Measurements from ENCODE around the gene BMERB1. TPM values are rescaled to one million over a fixed set of nuclear protein-coding genes. Genes with fewer than 3 reads are reported as not detected.
"Not testable (repeated sequence)": the region's sequence is repeated elsewhere in the genome, so short reads cannot be mapped to it uniquely, and the experiment has no call there.

The BMERB1 gene
- 10 to 100 TPM; 25.3 to 77.8 (median 38.7) TPM for total RNA-seq

DNA sequence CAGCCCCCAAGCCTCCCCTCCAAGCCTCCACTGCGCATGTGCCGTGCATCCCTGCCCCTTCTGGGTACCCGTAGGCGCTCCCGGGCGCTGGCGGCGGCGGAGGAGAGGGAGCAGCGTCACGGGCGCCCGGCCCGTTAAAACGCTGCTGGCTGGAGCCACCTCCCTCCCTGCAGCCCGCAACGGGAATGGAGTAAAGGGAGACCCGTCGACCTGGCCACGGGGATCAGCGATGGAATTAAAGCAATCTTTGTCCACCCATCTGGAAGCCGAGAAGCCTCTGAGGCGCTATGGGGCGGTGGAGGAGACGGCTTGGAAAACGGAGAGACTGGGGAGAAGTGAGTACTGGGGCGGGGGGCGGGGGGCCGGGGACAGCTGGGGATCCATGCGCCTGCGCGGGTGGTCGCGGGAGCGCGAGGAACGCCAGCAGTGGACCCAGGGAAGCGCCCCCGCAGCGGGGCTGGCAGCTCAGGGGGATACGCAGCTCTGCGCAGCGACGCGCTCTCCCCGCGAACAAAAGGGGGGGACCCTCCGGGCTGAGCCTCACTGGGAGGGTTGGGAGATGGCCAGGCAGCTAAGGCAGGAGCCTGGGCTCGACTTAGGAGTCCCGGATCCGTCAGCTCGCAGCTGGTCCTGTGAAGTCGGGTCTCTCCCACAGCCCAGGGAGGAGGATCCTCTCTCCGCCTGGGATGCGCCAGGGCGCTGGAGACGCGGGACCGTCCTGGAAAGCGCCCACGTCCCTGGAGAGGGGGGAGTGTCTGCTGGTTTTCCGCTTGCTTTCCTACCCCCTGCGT, at the start of gene BMERB1:
Gene BMERB1 (plus strand): TSS at position 164 of the 791 bp plus-strand sequence. CDS start 66 bp downstream, at position 230.
- no peaks in the 10 kb centered on the region for H3K9me3 ChIP-seq
- intact Hi-C loops (cut with DNase I; ENCODE audit: low total_unique reads): no loop called here
- DNase-seq (ENCODE audit: low spot score in 2 of 2): peak; percentile 23 to 63
- peak within 1 kb of the TSS; percentile 77 to 92 (median 90) for H3K4me3 ChIP-seq
- no peaks in the 10 kb centered on the region for H3K36me3 ChIP-seq
- peak within 1 kb of the TSS; percentile 21 to 64 for H3K27ac ChIP-seq
- H3K27me3 ChIP-seq: no peaks in the 10 kb centered on the region
- no peaks in the 10 kb centered on the region for H3K4me1 ChIP-seq
- peak in 2 of 3 donors; percentile 27 to 40 for TF ChIP-seq POLR2AphosphoS5 (IDR thresholded peaks at IDR 0.05)
- TF ChIP-seq, protein P1, sequence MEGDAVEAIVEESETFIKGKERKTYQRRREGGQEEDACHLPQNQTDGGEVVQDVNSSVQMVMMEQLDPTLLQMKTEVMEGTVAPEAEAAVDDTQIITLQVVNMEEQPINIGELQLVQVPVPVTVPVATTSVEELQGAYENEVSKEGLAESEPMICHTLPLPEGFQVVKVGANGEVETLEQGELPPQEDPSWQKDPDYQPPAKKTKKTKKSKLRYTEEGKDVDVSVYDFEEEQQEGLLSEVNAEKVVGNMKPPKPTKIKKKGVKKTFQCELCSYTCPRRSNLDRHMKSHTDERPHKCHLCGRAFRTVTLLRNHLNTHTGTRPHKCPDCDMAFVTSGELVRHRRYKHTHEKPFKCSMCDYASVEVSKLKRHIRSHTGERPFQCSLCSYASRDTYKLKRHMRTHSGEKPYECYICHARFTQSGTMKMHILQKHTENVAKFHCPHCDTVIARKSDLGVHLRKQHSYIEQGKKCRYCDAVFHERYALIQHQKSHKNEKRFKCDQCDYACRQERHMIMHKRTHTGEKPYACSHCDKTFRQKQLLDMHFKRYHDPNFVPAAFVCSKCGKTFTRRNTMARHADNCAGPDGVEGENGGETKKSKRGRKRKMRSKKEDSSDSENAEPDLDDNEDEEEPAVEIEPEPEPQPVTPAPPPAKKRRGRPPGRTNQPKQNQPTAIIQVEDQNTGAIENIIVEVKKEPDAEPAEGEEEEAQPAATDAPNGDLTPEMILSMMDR (IDR thresholded peaks at IDR 0.05): no peak

DNA sequence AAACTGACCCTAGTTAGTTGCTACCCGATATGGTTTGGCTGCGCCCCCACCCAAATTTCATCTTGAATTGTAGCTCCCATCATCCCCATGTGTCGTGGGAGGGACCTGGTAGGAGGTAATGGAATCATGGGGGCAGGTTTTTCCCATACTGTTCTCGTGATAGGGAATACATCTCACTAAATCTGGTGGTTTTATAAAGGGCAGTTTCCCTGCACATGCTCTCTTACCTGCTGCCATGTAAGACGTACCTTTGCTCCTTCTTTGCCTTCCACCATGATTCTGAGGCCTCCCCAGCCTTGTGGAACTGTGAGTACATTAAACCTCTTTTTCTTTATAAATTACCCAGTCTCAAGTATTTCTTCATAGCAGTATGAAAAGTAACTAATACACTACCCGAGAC, 46.3 kb upstream of the BMERB1 start:
- H3K4me1 ChIP-seq; H3K9me3 ChIP-seq; H3K36me3 ChIP-seq; H3K27ac ChIP-seq; H3K4me3 ChIP-seq; DNase-seq (ENCODE audit: low spot score in 2 of 2); intact Hi-C loops (cut with DNase I; ENCODE audit: low total_unique reads); H3K27me3 ChIP-seq: not testable (repeated sequence)

DNA sequence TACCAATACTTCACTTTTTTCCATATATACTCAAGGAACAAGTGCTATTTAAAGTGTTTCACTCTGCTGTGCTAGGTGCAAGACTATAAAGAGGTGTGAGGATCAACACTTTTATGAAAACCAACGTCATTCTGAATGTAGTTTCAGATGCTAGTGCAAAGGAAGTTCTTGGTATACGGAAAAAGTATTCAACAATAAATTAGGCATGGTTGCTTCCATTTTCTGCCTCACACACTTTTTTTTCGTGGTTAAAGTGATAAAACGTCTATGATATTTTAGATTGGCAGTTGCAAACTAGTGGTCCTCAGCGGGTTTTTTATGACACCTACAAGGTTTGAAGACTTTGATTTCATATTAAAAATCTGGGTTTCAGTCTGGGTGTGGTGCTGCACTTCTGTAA, 44.5 kb upstream of the BMERB1 start:
- H3K36me3 ChIP-seq; H3K27me3 ChIP-seq; H3K27ac ChIP-seq; H3K9me3 ChIP-seq; H3K4me1 ChIP-seq; H3K4me3 ChIP-seq; DNase-seq (ENCODE audit: low spot score in 2 of 2); intact Hi-C loops (cut with DNase I; ENCODE audit: low total_unique reads): not testable (repeated sequence)

DNA sequence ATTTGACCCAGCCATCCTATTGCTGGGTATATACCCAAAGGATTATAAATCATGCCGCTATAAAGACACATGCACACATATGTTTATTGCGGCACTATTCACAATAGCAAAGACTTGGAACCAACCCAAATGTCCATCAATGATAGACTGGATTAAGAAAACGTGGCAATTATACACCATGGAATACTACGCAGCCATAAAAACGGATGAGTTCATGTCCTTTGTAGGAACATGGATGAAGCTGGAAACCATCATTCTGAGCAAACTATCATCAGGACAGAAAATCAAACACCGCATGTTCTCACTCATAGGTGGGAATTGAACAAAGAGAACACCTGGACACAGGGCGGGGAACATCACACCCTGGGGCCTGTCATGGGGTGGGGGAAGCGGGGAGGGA, 41.4 kb upstream of the BMERB1 start:
- DNase-seq (ENCODE audit: low spot score in 2 of 2); H3K36me3 ChIP-seq; H3K9me3 ChIP-seq; H3K4me3 ChIP-seq; H3K4me1 ChIP-seq; H3K27ac ChIP-seq; H3K27me3 ChIP-seq; intact Hi-C loops (cut with DNase I; ENCODE audit: low total_unique reads): not testable (repeated sequence)

DNA sequence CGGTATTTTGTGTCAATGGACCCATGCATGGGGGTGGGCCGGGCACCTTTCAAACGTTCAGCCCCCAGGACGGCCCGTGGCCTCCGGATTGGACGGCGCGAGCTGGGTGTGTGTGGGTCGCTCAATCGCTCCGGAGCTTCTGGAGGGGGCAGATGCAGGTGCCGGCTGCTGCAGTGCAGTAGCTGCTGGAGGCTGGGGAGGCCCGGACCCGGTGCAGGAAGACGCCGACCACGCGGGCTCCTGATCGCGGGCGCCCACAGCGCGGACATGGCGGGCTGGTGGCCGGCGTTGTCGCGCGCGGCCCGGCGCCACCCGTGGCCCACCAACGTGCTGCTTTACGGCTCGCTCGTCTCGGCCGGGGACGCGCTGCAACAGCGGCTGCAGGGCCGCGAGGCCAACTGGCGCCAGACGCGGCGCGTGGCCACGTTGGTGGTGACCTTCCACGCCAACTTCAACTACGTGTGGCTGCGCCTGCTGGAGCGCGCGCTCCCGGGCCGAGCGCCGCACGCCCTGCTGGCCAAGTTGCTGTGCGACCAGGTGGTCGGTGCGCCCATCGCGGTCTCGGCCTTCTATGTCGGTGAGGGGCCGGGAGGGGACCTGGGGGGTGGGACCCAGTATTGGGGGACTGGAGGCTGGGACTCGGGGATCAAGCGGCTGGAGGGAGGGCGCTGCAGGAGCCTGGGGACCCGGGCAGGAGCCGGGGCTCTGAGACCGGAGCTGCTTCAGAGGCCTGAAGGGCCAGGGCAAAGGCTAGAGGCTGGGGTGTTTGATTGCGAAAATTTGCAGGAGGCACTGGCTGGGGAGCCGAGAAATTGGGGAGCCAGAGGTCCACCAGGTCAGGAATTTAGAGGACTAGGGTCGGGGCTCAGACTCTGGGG, 38.5 kb upstream of the BMERB1 start, which contains the start of gene MPV17L:
Gene MPV17L (plus strand): TSS at position 124 of the 878 bp plus-strand sequence. CDS start 144 bp downstream, at position 268.
- peak; percentile 33 to 61 for DNase-seq (ENCODE audit: low spot score in 2 of 2)
- H3K4me3 ChIP-seq: peak within 1 kb of the TSS; percentile 61 to 69 (median 64)
- H3K36me3 ChIP-seq; H3K27me3 ChIP-seq; H3K9me3 ChIP-seq; H3K4me1 ChIP-seq; intact Hi-C loops (cut with DNase I; ENCODE audit: low total_unique reads): not testable (repeated sequence)
- peak within 1 kb of the TSS; percentile 66 to 72 for H3K27ac ChIP-seq

DNA sequence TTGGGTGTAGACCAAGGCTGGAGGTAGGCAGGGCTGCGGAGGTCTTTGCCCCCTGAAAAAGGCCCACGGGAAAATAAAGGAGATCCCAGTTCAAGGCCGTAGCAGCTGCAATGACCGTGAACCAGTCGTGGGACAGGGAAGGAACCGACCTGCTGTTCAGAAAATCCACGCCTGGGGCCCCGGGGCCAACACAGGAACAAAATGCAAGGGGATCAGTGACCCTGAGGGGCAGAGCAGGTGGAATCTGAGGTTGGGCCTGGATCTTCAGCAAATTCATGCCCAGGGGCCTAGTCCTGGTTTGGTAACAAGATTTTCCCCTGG, 37.9 kb upstream of the BMERB1 start:
- DNase-seq (ENCODE audit: low spot score in 2 of 2); intact Hi-C loops (cut with DNase I; ENCODE audit: low total_unique reads); H3K36me3 ChIP-seq; H3K9me3 ChIP-seq; H3K4me1 ChIP-seq; H3K27me3 ChIP-seq: not testable (repeated sequence)
- Histone ChIP-seq H3K27ac (peak overlapping the region; percentile 66 to 72), H3K4me3 (peak overlapping the region; percentile 61 to 69 (median 64))

DNA sequence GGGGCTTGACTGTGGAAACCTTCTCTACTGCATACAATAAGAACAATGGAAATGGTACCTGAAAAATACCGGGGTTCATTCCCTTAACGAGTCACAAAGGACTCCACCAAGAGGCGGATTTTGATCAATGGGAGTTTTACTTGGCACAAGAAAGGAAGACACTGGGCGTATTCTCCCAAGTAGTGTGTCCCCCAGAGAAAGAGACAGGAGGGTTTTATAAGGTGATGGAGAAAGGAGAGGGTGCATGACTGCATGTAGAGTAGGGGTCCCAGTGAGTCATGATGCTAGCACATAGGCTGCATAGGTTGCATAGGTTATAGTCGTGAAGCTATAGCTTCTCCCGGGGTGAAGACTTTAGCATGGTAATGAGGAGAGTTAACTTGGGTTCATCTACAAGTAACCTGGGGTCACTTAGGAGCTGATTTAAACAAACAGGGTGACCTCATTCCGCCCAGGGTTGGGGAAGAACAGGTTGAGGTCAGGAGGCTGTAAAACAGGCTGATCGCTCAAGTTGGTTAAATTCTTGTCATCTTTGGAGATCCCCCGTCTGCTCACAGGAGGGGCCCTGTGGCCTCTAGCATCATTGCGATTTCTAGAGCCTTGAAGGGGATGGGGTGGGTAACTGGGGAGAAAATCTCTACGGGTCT, 37.3 kb upstream of the BMERB1 start:
- no peaks in the 10 kb centered on the region for H3K36me3 ChIP-seq
- no peaks in the 10 kb centered on the region for H3K4me1 ChIP-seq
- H3K9me3 ChIP-seq: no peaks in the 10 kb centered on the region
- H3K27ac ChIP-seq: peak overlapping the region in 1 of 2 donors; percentile 72
- intact Hi-C loops (cut with DNase I; ENCODE audit: low total_unique reads): no loop called here
- TF ChIP-seq, protein P1 (IDR thresholded peaks at IDR 0.05): no peak
- no peak for TF ChIP-seq POLR2A (IDR thresholded peaks at IDR 0.05)
- TF ChIP-seq POLR2AphosphoS5 (IDR thresholded peaks at IDR 0.05): no peak
- H3K4me3 ChIP-seq: peak overlapping the region in 2 of 3 donors; percentile 64 to 69
- DNase-seq (ENCODE audit: low spot score in 2 of 2): no peak
- H3K27me3 ChIP-seq: no peaks in the 10 kb centered on the region
